Measurements from ENCODE around the gene RGS17.

Gene RGS17

DNA sequence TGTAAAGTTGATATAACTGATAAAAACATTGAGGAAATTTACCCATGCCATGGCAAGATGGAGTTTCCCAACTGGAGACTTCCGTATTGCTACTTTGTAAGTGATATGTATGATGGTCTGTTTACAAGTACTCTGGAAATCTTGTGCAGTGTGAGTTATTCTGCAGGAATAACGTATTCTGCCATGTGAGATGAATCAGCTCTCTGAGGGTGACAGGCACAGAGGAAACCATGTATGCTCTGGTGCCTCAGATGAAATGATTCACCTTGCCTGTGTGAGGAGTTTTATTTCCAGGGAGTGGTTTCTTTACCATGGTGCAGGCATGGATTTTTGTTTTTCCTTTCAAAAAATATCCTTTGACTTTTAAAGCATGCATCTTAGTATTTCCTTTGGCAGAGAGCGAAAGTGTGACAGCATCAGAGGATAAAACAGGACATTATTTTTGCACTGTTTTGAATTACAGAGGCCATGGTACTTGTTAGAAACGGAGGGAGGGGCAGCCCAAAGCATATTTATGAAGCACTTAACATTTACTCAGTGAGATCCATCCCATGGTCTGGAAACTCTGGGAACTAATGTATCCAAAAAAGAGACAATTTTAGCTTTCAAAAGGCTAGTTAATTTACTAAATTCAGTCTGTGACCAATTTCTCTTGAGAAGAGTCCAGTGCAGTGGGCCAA, 92.6 kb downstream of the RGS17 start:
- Histone ChIP-seq H3K27ac (replicated peaks; ENCODE audit: low read length) (no peak overlapping the region), H3K27me3 (ENCODE audit: control insufficient read depth in 3 of 3, insufficient read depth in 3 of 3, low read depth in 1 of 3, low read length in 3 of 3) (no peaks in the 10 kb centered on the region), H3K23ac (ENCODE audit: low read depth, low read length, poor library complexity) (no peak overlapping the region), H2AFZ (ENCODE audit: low read length) (no peak overlapping the region), H3K79me1 (ENCODE audit: low read depth, low read length) (no peaks in the 10 kb centered on the region), H4K91ac (ENCODE audit: low read depth, low read length, poor library complexity) (no peak overlapping the region), H2BK5ac (ENCODE audit: low read length) (no peak overlapping the region), H3K4ac (ENCODE audit: low read length) (no peak overlapping the region), H3K18ac (ENCODE audit: low read length) (no peak overlapping the region), H3K4me2 (ENCODE audit: insufficient read depth, low read length, poor library complexity, severe bottlenecking) (no peak overlapping the region), H2BK12ac (ENCODE audit: low read length) (no peak overlapping the region), H2BK120ac (ENCODE audit: low read depth, low read length) (no peak overlapping the region), H2AK5ac (ENCODE audit: low read depth, low read length) (no peak overlapping the region), H3K9me3 (replicated peaks in 1 of 2; ENCODE audit: control insufficient read depth in 2 of 2, insufficient read depth in 1 of 2, low read depth in 1 of 2, low read length in 2 of 2) (no peaks in the 10 kb centered on the region), H3K36me3 (replicated peaks in 1 of 2; ENCODE audit: control insufficient read depth in 2 of 2, insufficient read depth in 2 of 2, low read length in 2 of 2) (peaks cover 0 to 10% of the 10 kb centered on the region in 2 donors), H3K4me1 (ENCODE audit: control insufficient read depth in 2 of 2, insufficient read depth in 1 of 2, low read depth in 1 of 2, low read length in 2 of 2) (no peaks in the 10 kb centered on the region), H2BK15ac (ENCODE audit: low read length) (no peak overlapping the region), H3K4me3 (ENCODE audit: low read length in 2 of 2) (no peak overlapping the region), H4K8ac (ENCODE audit: low read depth, low read length) (no peak overlapping the region), H3K14ac (ENCODE audit: low read length) (no peak overlapping the region), H3K9ac (ENCODE audit: low read depth, low read length, poor library complexity) (no peak overlapping the region)
- WGBS, 2 donors (ENCODE audit: extremely low coverage in 2 of 2, insufficient read length in 2 of 2, insufficient replicate concordance in 1 of 2): no CpG with 5 or more reads among the region's 4 CpGs
- DNase-seq (ENCODE audit: low spot score): no peak

DNA sequence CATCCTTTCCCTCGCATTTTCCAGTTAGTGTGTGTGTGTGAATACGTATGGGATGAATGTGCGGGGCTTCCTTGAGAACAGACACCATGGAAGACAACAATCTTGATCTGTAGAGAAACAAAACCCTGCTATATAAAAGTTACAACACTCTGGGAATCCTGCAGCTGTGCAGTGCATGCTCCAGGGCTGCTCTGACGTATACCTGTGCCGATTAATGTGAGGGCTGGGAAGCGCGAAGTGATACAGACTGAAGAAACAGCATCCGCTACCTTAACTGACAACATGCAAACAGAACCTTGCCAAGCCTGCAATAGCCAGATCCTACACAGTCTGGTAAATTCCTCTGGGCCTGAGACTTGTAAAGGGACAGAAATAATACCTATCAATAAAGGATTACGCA, 96.9 kb downstream of the RGS17 start:
- Histone ChIP-seq H2BK5ac (ENCODE audit: low read length) (no peak overlapping the region), H2BK12ac (ENCODE audit: low read length) (no peak overlapping the region), H3K18ac (ENCODE audit: low read length) (no peak overlapping the region), H3K36me3 (replicated peaks in 1 of 2; ENCODE audit: control insufficient read depth in 2 of 2, insufficient read depth in 2 of 2, low read length in 2 of 2) (no peaks in the 10 kb centered on the region), H2BK120ac (ENCODE audit: low read depth, low read length) (no peak overlapping the region), H3K9ac (ENCODE audit: low read depth, low read length, poor library complexity) (no peak overlapping the region), H3K4ac (ENCODE audit: low read length) (no peak overlapping the region), H3K79me1 (ENCODE audit: low read depth, low read length) (no peaks in the 10 kb centered on the region), H4K91ac (ENCODE audit: low read depth, low read length, poor library complexity) (no peak overlapping the region), H3K9me3 (replicated peaks in 1 of 2; ENCODE audit: control insufficient read depth in 2 of 2, insufficient read depth in 1 of 2, low read depth in 1 of 2, low read length in 2 of 2) (no peaks in the 10 kb centered on the region), H3K23ac (ENCODE audit: low read depth, low read length, poor library complexity) (no peak overlapping the region), H2AK5ac (ENCODE audit: low read depth, low read length) (no peak overlapping the region), H4K8ac (ENCODE audit: low read depth, low read length) (no peak overlapping the region), H2AFZ (ENCODE audit: low read length) (no peak overlapping the region), H3K27me3 (ENCODE audit: control insufficient read depth in 3 of 3, insufficient read depth in 3 of 3, low read depth in 1 of 3, low read length in 3 of 3) (no peaks in the 10 kb centered on the region), H3K4me1 (ENCODE audit: control insufficient read depth in 2 of 2, insufficient read depth in 1 of 2, low read depth in 1 of 2, low read length in 2 of 2) (no peaks in the 10 kb centered on the region), H2BK15ac (ENCODE audit: low read length) (no peak overlapping the region), H3K4me2 (ENCODE audit: insufficient read depth, low read length, poor library complexity, severe bottlenecking) (no peak overlapping the region), H3K27ac (replicated peaks; ENCODE audit: low read length) (no peak overlapping the region), H3K4me3 (ENCODE audit: low read length in 2 of 2) (no peak overlapping the region), H3K14ac (ENCODE audit: low read length) (no peak overlapping the region)
- no peak for DNase-seq (ENCODE audit: low spot score)
- WGBS, 2 donors (ENCODE audit: extremely low coverage in 2 of 2, insufficient read length in 2 of 2, insufficient replicate concordance in 1 of 2): no CpG with 5 or more reads among the region's 9 CpGs

DNA sequence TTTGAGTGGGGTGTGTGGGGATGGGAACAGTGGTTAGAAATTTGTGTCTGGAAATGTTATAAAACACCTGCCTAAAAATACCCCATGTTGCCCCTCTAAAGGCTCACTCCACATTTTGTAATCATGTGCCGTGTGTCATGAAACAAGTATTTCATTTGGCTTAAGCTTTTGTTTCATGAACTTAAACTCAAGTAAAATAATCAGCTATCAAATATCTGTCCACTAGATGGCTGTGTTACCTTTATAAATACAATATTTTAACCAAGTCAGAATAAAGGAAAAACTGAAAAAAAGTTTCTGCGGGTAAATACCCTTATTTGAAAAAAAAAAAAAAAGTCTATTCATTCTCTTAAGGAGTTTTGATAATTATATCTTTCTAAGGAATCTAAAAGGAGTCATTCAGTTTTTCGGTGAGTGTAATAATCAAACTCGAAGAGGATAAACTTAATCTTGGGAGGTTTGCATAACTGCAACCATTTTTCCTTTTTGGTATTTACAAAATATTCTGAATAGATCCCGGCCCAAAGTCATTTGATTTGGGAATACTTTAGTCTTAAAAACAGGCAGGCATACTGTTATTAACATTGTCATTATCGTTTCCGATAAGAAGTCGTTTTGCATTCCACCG, 98.7 kb downstream of the RGS17 start:
- H2BK5ac ChIP-seq (ENCODE audit: low read length): no peak overlapping the region
- H3K79me1 ChIP-seq (ENCODE audit: low read depth, low read length): no peaks in the 10 kb centered on the region
- no peak overlapping the region for H3K4ac ChIP-seq (ENCODE audit: low read length)
- no peak overlapping the region for H2BK120ac ChIP-seq (ENCODE audit: low read depth, low read length)
- no peak overlapping the region for H3K23ac ChIP-seq (ENCODE audit: low read depth, low read length, poor library complexity)
- WGBS, 2 donors (ENCODE audit: extremely low coverage in 2 of 2, insufficient read length in 2 of 2, insufficient replicate concordance in 1 of 2): no CpG with 5 or more reads among the region's 9 CpGs
- no peak overlapping the region for H3K18ac ChIP-seq (ENCODE audit: low read length)
- no peak overlapping the region for H3K27ac ChIP-seq (replicated peaks; ENCODE audit: low read length)
- H2AK5ac ChIP-seq (ENCODE audit: low read depth, low read length): no peak overlapping the region
- H4K91ac ChIP-seq (ENCODE audit: low read depth, low read length, poor library complexity): no peak overlapping the region
- H3K27me3 ChIP-seq (ENCODE audit: control insufficient read depth in 3 of 3, insufficient read depth in 3 of 3, low read depth in 1 of 3, low read length in 3 of 3): no peaks in the 10 kb centered on the region
- no peaks in the 10 kb centered on the region for H3K9me3 ChIP-seq (replicated peaks in 1 of 2; ENCODE audit: control insufficient read depth in 2 of 2, insufficient read depth in 1 of 2, low read depth in 1 of 2, low read length in 2 of 2)
- H3K36me3 ChIP-seq (replicated peaks in 1 of 2; ENCODE audit: control insufficient read depth in 2 of 2, insufficient read depth in 2 of 2, low read length in 2 of 2): no peaks in the 10 kb centered on the region
- H3K14ac ChIP-seq (ENCODE audit: low read length): no peak overlapping the region
- no peak overlapping the region for H3K9ac ChIP-seq (ENCODE audit: low read depth, low read length, poor library complexity)
- H3K4me2 ChIP-seq (ENCODE audit: insufficient read depth, low read length, poor library complexity, severe bottlenecking): no peak overlapping the region
- no peak overlapping the region for H4K8ac ChIP-seq (ENCODE audit: low read depth, low read length)
- DNase-seq (ENCODE audit: low spot score): no peak
- H2AFZ ChIP-seq (ENCODE audit: low read length): no peak overlapping the region
- no peak overlapping the region for H2BK12ac ChIP-seq (ENCODE audit: low read length)
- H3K4me3 ChIP-seq (ENCODE audit: low read length in 2 of 2): no peak overlapping the region
- H2BK15ac ChIP-seq (ENCODE audit: low read length): no peak overlapping the region
- no peaks in the 10 kb centered on the region for H3K4me1 ChIP-seq (ENCODE audit: control insufficient read depth in 2 of 2, insufficient read depth in 1 of 2, low read depth in 1 of 2, low read length in 2 of 2)

DNA sequence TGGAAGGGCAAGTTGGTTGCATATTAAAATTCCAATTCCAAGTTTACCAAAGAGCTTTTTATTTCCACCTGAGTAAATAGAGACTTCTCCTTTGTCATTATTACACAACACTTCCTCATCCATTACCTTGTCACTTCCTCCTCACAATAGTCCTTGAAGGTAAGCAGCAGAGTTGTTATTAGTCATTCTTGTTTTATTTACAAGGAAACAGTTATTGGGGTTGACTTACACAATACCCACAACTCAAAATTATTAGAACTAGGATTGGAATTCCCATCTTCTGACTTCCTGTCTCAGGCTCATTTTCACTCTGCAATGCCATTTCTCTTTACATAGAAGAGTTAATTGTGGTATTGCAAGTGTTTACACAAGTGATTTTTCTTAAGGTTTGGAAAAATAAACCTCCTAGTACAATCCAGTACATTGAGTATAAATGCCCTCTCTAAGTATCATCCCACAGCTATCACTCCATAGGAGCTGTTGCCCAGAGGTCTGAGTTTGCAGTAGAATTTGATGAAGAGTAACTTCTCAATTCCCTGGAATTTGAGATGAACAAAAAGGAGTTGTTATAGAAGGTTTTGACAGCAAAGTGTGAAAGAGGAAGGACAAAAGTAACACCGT, 99.6 kb downstream of the RGS17 start:
- no peaks in the 10 kb centered on the region for H3K79me1 ChIP-seq (ENCODE audit: low read depth, low read length)
- H3K27me3 ChIP-seq (ENCODE audit: control insufficient read depth in 3 of 3, insufficient read depth in 3 of 3, low read depth in 1 of 3, low read length in 3 of 3): no peaks in the 10 kb centered on the region
- DNase-seq (ENCODE audit: low spot score): no peak
- H2BK15ac ChIP-seq (ENCODE audit: low read length): no peak overlapping the region
- H3K4me3 ChIP-seq (ENCODE audit: low read length in 2 of 2): no peak overlapping the region
- H2BK12ac ChIP-seq (ENCODE audit: low read length): no peak overlapping the region
- H3K9me3 ChIP-seq (replicated peaks in 1 of 2; ENCODE audit: control insufficient read depth in 2 of 2, insufficient read depth in 1 of 2, low read depth in 1 of 2, low read length in 2 of 2): no peaks in the 10 kb centered on the region
- no peak overlapping the region for H3K27ac ChIP-seq (replicated peaks; ENCODE audit: low read length)
- no peak overlapping the region for H3K23ac ChIP-seq (ENCODE audit: low read depth, low read length, poor library complexity)
- H3K4me1 ChIP-seq (ENCODE audit: control insufficient read depth in 2 of 2, insufficient read depth in 1 of 2, low read depth in 1 of 2, low read length in 2 of 2): no peaks in the 10 kb centered on the region
- H3K9ac ChIP-seq (ENCODE audit: low read depth, low read length, poor library complexity): no peak overlapping the region
- H2BK120ac ChIP-seq (ENCODE audit: low read depth, low read length): no peak overlapping the region
- no peak overlapping the region for H3K4ac ChIP-seq (ENCODE audit: low read length)
- H4K8ac ChIP-seq (ENCODE audit: low read depth, low read length): no peak overlapping the region
- H2AFZ ChIP-seq (ENCODE audit: low read length): no peak overlapping the region
- no CpG with 5 or more reads among the region's 1 CpG for WGBS, 2 donors (ENCODE audit: extremely low coverage in 2 of 2, insufficient read length in 2 of 2, insufficient replicate concordance in 1 of 2)
- no peak overlapping the region for H3K4me2 ChIP-seq (ENCODE audit: insufficient read depth, low read length, poor library complexity, severe bottlenecking)
- no peak overlapping the region for H3K14ac ChIP-seq (ENCODE audit: low read length)
- H4K91ac ChIP-seq (ENCODE audit: low read depth, low read length, poor library complexity): no peak overlapping the region
- H2AK5ac ChIP-seq (ENCODE audit: low read depth, low read length): no peak overlapping the region
- no peak overlapping the region for H2BK5ac ChIP-seq (ENCODE audit: low read length)
- H3K36me3 ChIP-seq (replicated peaks in 1 of 2; ENCODE audit: control insufficient read depth in 2 of 2, insufficient read depth in 2 of 2, low read length in 2 of 2): no peaks in the 10 kb centered on the region
- no peak overlapping the region for H3K18ac ChIP-seq (ENCODE audit: low read length)

All from neuronal stem cell (in vitro differentiated cells).